Prostate gland (tissue), 2 donors: Measurements from ENCODE around the gene PSTK. TPM values are rescaled to one million over a fixed set of nuclear protein-coding genes. Genes with fewer than 3 reads are reported as not detected.

Experiments
- DNase-seq: peaks from one replicate; pipeline ENCODE4 v3.0.0-alpha.2; 2019; ENCODE audit warnings: low spot score
- H3K27ac ChIP-seq, 2 donors: fragments of 200-600 bp; sonication (generic); 2 replicates each; pipeline ENCODE4 v1.5.1; 2017 to 2019
- H3K27me3 ChIP-seq: fragments of 200-600 bp; sonication (generic); replicated peaks from 2 replicates; pipeline ENCODE4 v1.5.1; 2019; ENCODE audit not compliant: insufficient read depth
- H3K36me3 ChIP-seq, 2 donors: fragments of 200-600 bp; sonication (generic); 1 replicate in 1 of 2; 2 replicates in 1 of 2; pipeline versions ENCODE4 v1.5.1 to v1.8.1; 2017 to 2019
- H3K4me1 ChIP-seq: fragments of 200-600 bp; sonication (generic); replicated peaks from 2 replicates; pipeline ENCODE4 v1.5.1; 2019
- H3K4me3 ChIP-seq, 2 donors: fragments of 200-600 bp; sonication (generic); 2 replicates each; pipeline ENCODE4 v1.5.1; 2017 to 2019
- H3K9me3 ChIP-seq: fragments of 200-600 bp; sonication (generic); 2 replicates; pipeline ENCODE4 v1.5.1; 2017
- CTCF ChIP-seq, 4 experiments: fragments of 200-600 bp in 2 of 4; fragments of 450-650 bp in 2 of 4; sonication (generic) in 2 of 4; IDR thresholded peaks; 1 replicate in 3 of 4; 2 replicates in 1 of 4; pipeline ENCODE4 v1.5.1; 2016 to 2019; ENCODE audit warnings: antibody characterized with exemption in 4 of 4, mild to moderate bottlenecking in 2 of 4, moderate library complexity in 2 of 4
- POLR2A ChIP-seq: fragments of 450-650 bp; IDR thresholded peaks from one replicate; pipeline ENCODE4 v1.6.1; 2016; ENCODE audit warnings: antibody characterized with exemption, mild to moderate bottlenecking
- POLR2AphosphoS5 ChIP-seq: sonication (generic); formaldehyde crosslinking; IDR thresholded peaks from one replicate; pipeline ENCODE4 v1.6.1; 2017; ENCODE audit warnings: antibody characterized with exemption
- WGBS: methylation state at CpG from one replicate; pipeline ENCODE4 v1.1.5; 2018; 5-methylcytosine and 5-hydroxymethylcytosine counted together
- intact Hi-C: fragments of 100-400 bp; cut with DNase I; formaldehyde crosslinking; loops from one replicate; pipeline ENCODE4 v1.14.2; 2022
- total RNA-seq, 2 donors: library from RNA; depleted of rRNA; stranded (reverse); fragments of >200 nt; gene quantifications; one replicate each; pipeline ENCODE4 v1.1.0, GENCODE V29; 2016

Gene PSTK
- total RNA-seq, 2 donors from 2014 or later: 5.1 to 10.0 TPM

DNA sequence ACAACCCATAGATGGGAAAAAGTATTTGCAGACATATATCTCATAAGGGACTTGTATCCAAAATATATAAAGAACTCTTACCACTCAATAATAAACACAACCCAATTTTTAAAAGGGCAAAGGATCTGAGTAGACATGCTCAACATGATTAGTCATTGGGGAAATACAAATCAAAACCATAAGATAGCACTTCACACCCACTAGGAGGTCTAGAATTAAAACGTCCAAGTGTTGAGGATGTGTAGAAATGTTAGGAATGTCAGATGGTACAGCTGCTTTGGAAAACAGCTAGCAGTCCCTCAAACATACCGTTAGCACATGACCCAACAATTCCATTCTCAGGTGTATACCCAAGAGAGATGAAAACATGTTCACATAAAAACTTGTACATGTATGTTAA is 8.3 kb downstream of the PSTK start:
- no peaks in the 10 kb centered on the region for H3K9me3 ChIP-seq
- intact Hi-C loops: no loop called here
- no peaks in the 10 kb centered on the region for H3K27me3 ChIP-seq
- no peaks in the 10 kb centered on the region for H3K36me3 ChIP-seq
- no peaks in the 10 kb centered on the region for H3K4me1 ChIP-seq
- WGBS: 81% methylated on average over 2 of the region's 2 CpGs
- no peak for DNase-seq
- no peak overlapping the region for H3K27ac ChIP-seq
- no peak overlapping the region for H3K4me3 ChIP-seq
- no peak for TF ChIP-seq POLR2AphosphoS5
- TF ChIP-seq POLR2A: no peak
- no peak for TF ChIP-seq CTCF (IDR thresholded peaks at IDR 0.05)

GRCh38 chr10:122990278-122990677 is 10.1 kb downstream of the PSTK start:
- intact Hi-C loops: no loop called here
- no peak overlapping the region for H3K27ac ChIP-seq

DNA sequence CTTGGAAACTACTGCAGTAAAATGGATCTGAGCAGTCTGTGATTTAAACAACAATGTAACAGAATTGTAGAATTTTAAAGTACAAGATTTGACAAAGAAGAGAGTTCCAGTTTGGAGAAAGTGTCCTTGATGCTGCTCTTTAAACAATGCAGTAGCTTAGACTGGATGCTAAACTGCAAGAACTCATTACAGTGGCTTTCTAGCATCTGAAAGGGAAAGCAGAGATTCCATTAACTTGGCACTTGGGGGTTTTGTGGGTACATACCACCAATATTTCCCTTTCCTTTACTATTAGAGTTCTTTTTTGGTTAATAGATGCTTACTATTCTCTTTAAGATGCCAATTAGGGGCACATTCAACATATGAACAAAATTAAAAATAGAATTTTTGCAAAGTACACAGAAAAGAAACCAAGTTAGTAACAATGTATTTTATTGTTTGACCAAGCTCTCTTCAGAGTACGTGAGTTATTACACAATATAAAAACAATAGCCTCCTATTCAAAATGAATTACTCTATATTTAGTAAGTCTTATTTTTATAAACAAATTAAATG is 11.9 kb downstream of the PSTK start:
- no peaks in the 10 kb centered on the region for H3K27me3 ChIP-seq
- H3K4me3 ChIP-seq: no peak overlapping the region
- intact Hi-C loops: no loop called here
- WGBS: 56% methylated on average over 1 of the region's 1 CpG
- no peaks in the 10 kb centered on the region for H3K4me1 ChIP-seq
- H3K27ac ChIP-seq: no peak overlapping the region
- peaks cover 0 to 3% of the 10 kb centered on the region in 2 donors for H3K36me3 ChIP-seq
- DNase-seq: no peak
- TF ChIP-seq POLR2A: no peak
- TF ChIP-seq POLR2AphosphoS5: no peak
- no peak for TF ChIP-seq CTCF (IDR thresholded peaks at IDR 0.05)
- H3K9me3 ChIP-seq: no peaks in the 10 kb centered on the region

More at GRCh38 chr10:122990278-122990677, 10.1 kb downstream of the PSTK start:
- Histone ChIP-seq H3K9me3 (no peaks in the 10 kb centered on the region), H3K4me1 (no peaks in the 10 kb centered on the region), H3K36me3 (peaks cover 0 to 2% of the 10 kb centered on the region in 2 donors), H3K27me3 (no peaks in the 10 kb centered on the region), H3K4me3 (no peak overlapping the region)
- DNase-seq: no peak
- no peak for TF ChIP-seq POLR2AphosphoS5
- TF ChIP-seq POLR2A: no peak
- no peak for TF ChIP-seq CTCF (IDR thresholded peaks at IDR 0.05)
- 64% methylated on average over 5 of the region's 5 CpGs for WGBS

GRCh38 chr10:122993797-122994336 is 13.7 kb downstream of the PSTK start:
- TF ChIP-seq CTCF (IDR thresholded peaks at IDR 0.05) (no peak), POLR2AphosphoS5 (no peak), POLR2A (no peak)
- Histone ChIP-seq H3K9me3 (no peaks in the 10 kb centered on the region), H3K4me3 (no peak overlapping the region), H3K27me3 (no peaks in the 10 kb centered on the region), H3K27ac (no peak overlapping the region), H3K36me3 (peaks cover 0 to 3% of the 10 kb centered on the region in 2 donors), H3K4me1 (no peaks in the 10 kb centered on the region)
- intact Hi-C loops: no loop called here
- no peak for DNase-seq
- WGBS: 91% methylated on average over 6 of the region's 6 CpGs

GRCh38 chr10:122995936-122996335 is 15.7 kb downstream of the PSTK start:
- no peak for DNase-seq
- Histone ChIP-seq H3K4me3 (no peak overlapping the region), H3K9me3 (no peaks in the 10 kb centered on the region), H3K27ac (no peak overlapping the region), H3K4me1 (no peaks in the 10 kb centered on the region), H3K36me3 (peaks cover 0 to 3% of the 10 kb centered on the region in 2 donors), H3K27me3 (no peaks in the 10 kb centered on the region)
- intact Hi-C loops: no loop called here
- TF ChIP-seq POLR2A: no peak
- no peak for TF ChIP-seq POLR2AphosphoS5
- 92% methylated on average over 4 of the region's 4 CpGs for WGBS
